ENCODE results near the gene IL19. TPM values are rescaled to one million over a fixed set of nuclear protein-coding genes. Genes with fewer than 3 reads are reported as not detected.

IL19 gene
- total RNA-seq, 1 experiment from 2014 or later, result not detected

DNA sequence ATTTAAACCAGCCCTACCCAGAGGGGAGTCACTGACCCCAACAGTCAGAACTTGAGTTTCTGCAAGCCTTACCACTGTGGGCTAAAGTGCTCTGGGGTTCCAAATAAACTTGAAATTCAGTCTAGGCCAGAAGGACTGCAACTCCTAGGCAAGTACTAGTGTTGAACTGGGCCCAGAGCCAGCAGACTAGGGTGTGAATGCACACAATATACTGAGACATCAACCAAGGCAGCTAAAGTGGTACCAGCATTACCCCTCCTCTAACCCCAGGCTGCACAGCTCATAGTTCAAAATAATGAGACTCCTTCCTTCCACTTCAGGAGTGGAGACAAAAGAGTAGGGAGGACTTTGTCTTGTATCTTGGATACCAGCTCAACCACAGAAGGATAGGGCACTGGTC lies 75.9 kb downstream of the IL19 start:
- DNase-seq, result no peak
- POLR2A ChIA-PET (ENCODE audit: unreplicated experiment), result no interaction called here

DNA sequence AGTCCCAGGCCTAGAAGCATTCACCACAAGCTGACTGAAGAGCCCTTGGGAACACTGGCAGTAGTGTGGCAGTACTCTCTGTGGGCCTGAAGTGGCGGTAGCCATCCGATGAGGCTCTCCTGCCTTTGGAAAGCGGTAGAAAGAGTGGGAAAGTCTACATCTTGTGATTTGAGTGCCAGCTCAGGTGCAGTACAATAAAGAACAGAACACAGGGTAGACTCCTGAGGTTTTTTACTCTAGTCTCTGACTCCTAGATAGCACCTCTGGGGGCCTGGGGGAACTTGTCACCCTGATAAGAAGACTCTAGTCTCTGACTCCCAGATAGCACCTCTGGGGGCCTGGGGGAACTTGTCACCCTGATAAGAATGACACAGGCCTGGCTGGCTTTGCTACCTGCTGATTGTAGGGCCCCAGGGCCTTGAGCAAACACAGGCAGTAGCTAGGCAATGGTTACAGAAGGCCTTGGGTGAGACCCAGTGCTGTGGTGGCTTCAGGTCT lies 76.8 kb downstream of the IL19 start:
- ChIA-PET CTCF (no interaction called here), POLR2A (ENCODE audit: unreplicated experiment) (no interaction called here)
- no peak overlapping the region for H2AFZ ChIP-seq
- no TSS peak for BruUV-seq (replicated peaks)
- no peaks in the 10 kb centered on the region for H3K36me3 ChIP-seq (ENCODE audit: low read depth)
- no peaks in the 10 kb centered on the region for H3K4me1 ChIP-seq (replicated peaks; ENCODE audit: insufficient read depth)
- no peaks in the 10 kb centered on the region for H3K9me3 ChIP-seq (ENCODE audit: insufficient read depth, low read depth)
- intact Hi-C loops (cut with micrococcal nuclease; ENCODE audit: unreplicated experiment), result no loop called here
- no peak overlapping the region for H3K27ac ChIP-seq
- H3K4me3 ChIP-seq, result no peak overlapping the region
- peaks cover 42% of the 10 kb centered on the region for H3K27me3 ChIP-seq (ENCODE audit: insufficient read depth, low read depth)
- no peaks in the 10 kb centered on the region for H3K9me2 ChIP-seq (ENCODE audit: insufficient read depth)
- TF ChIP-seq, protein P1, sequence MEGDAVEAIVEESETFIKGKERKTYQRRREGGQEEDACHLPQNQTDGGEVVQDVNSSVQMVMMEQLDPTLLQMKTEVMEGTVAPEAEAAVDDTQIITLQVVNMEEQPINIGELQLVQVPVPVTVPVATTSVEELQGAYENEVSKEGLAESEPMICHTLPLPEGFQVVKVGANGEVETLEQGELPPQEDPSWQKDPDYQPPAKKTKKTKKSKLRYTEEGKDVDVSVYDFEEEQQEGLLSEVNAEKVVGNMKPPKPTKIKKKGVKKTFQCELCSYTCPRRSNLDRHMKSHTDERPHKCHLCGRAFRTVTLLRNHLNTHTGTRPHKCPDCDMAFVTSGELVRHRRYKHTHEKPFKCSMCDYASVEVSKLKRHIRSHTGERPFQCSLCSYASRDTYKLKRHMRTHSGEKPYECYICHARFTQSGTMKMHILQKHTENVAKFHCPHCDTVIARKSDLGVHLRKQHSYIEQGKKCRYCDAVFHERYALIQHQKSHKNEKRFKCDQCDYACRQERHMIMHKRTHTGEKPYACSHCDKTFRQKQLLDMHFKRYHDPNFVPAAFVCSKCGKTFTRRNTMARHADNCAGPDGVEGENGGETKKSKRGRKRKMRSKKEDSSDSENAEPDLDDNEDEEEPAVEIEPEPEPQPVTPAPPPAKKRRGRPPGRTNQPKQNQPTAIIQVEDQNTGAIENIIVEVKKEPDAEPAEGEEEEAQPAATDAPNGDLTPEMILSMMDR (conservative IDR thresholded peaks at IDR 0.05), result no peak
- TF ChIP-seq EZH2 (IDR thresholded peaks at IDR 0.05; ENCODE audit: low read depth), result no peak
- H3F3A ChIP-seq (ENCODE audit: insufficient read depth, low read depth), result no peaks in the 10 kb centered on the region
- no peaks in the 10 kb centered on the region for H3K79me2 ChIP-seq (ENCODE audit: low read depth)
- no peak overlapping the region for H3K4me2 ChIP-seq
- H4K20me1 ChIP-seq (ENCODE audit: insufficient read depth), result no peaks in the 10 kb centered on the region
- DNase-seq, result no peak

More for the DNA sequence above, 75.9 kb downstream of the IL19 start:
- no peak overlapping the region for H3K4me3 ChIP-seq
- H3K9me2 ChIP-seq (ENCODE audit: insufficient read depth), result no peaks in the 10 kb centered on the region
- H3K36me3 ChIP-seq (ENCODE audit: low read depth), result no peaks in the 10 kb centered on the region
- TF ChIP-seq EZH2 (IDR thresholded peaks at IDR 0.05; ENCODE audit: low read depth), result no peak
- TF ChIP-seq, protein P1 (conservative IDR thresholded peaks at IDR 0.05), result no peak
- intact Hi-C loops (cut with micrococcal nuclease; ENCODE audit: unreplicated experiment), result no loop called here
- no peak overlapping the region for H2AFZ ChIP-seq
- no peaks in the 10 kb centered on the region for H3F3A ChIP-seq (ENCODE audit: insufficient read depth, low read depth)
- H4K20me1 ChIP-seq (ENCODE audit: insufficient read depth), result no peaks in the 10 kb centered on the region
- H3K27me3 ChIP-seq (ENCODE audit: insufficient read depth, low read depth), result peaks cover 36% of the 10 kb centered on the region
- no peaks in the 10 kb centered on the region for H3K4me1 ChIP-seq (replicated peaks; ENCODE audit: insufficient read depth)
- no peak overlapping the region for H3K27ac ChIP-seq
- H3K4me2 ChIP-seq, result no peak overlapping the region
- CTCF ChIA-PET, result no interaction called here
- H3K9me3 ChIP-seq (ENCODE audit: insufficient read depth, low read depth), result no peaks in the 10 kb centered on the region
- no peaks in the 10 kb centered on the region for H3K79me2 ChIP-seq (ENCODE audit: low read depth)
- no TSS peak for BruUV-seq (replicated peaks)

DNA sequence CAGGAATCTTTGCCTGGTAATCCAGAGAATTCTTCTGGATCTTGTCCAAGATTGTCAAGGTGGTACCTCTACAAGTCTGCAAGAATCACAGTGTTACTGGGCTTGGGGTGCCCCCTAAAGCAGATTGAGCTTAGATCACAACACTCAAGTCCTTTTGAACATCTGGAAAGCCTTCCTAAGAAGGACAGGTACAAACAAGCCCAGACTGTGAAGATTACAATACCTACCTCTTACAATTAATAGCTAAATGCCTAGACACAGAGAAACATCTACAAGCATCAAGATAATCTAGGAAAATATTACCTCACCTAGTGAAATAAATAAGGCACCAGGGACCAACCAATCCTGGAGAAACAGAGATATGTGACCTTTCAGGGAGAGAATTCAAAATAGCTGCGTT lies 77.4 kb downstream of the IL19 start:
- Histone ChIP-seq H3K27ac (no peak overlapping the region), H4K20me1 (ENCODE audit: insufficient read depth) (no peaks in the 10 kb centered on the region), H2AFZ (no peak overlapping the region), H3K9me2 (ENCODE audit: insufficient read depth) (no peaks in the 10 kb centered on the region), H3K79me2 (ENCODE audit: low read depth) (no peaks in the 10 kb centered on the region), H3F3A (ENCODE audit: insufficient read depth, low read depth) (no peaks in the 10 kb centered on the region), H3K4me3 (no peak overlapping the region), H3K36me3 (ENCODE audit: low read depth) (no peaks in the 10 kb centered on the region), H3K4me1 (replicated peaks; ENCODE audit: insufficient read depth) (no peaks in the 10 kb centered on the region), H3K4me2 (no peak overlapping the region), H3K27me3 (ENCODE audit: insufficient read depth, low read depth) (peaks cover 42% of the 10 kb centered on the region), H3K9me3 (ENCODE audit: insufficient read depth, low read depth) (no peaks in the 10 kb centered on the region)
- BruUV-seq (replicated peaks), result no TSS peak
- CTCF ChIA-PET, result no interaction called here
- intact Hi-C loops (cut with micrococcal nuclease; ENCODE audit: unreplicated experiment), result no loop called here
- no peak for DNase-seq
- TF ChIP-seq, protein P1 (conservative IDR thresholded peaks at IDR 0.05), result no peak
- TF ChIP-seq EZH2 (IDR thresholded peaks at IDR 0.05; ENCODE audit: low read depth), result no peak
- POLR2A ChIA-PET (ENCODE audit: unreplicated experiment), result no interaction called here
